IPS-15b (cell line): Measurements from ENCODE around the gene MYL4.

Source experiments
- H3K27me3 ChIP-seq: one replicate; pipeline ENCODE4 v1.6.1; 2013; ENCODE audit warnings: low read length; ENCODE audit not compliant: control insufficient read depth, insufficient read depth
- H3K36me3 ChIP-seq: one replicate; pipeline ENCODE4 v1.6.1; 2013; ENCODE audit warnings: low read length; ENCODE audit not compliant: control insufficient read depth, insufficient read depth
- H3K4me1 ChIP-seq: one replicate; pipeline ENCODE4 v1.6.1; 2013; ENCODE audit warnings: mild to moderate bottlenecking, low read length; ENCODE audit not compliant: control insufficient read depth, insufficient read depth
- H3K4me3 ChIP-seq: one replicate; pipeline ENCODE4 v1.5.1; 2013; ENCODE audit warnings: low read depth, low read length
- H3K9ac ChIP-seq: one replicate; pipeline ENCODE4 v1.6.1; 2013; ENCODE audit warnings: low read depth, mild to moderate bottlenecking, low read length
- H3K9me3 ChIP-seq: one replicate; pipeline ENCODE4 v1.6.1; 2013; ENCODE audit warnings: mild to moderate bottlenecking, low read length; ENCODE audit not compliant: control insufficient read depth, insufficient read depth

Gene MYL4

DNA sequence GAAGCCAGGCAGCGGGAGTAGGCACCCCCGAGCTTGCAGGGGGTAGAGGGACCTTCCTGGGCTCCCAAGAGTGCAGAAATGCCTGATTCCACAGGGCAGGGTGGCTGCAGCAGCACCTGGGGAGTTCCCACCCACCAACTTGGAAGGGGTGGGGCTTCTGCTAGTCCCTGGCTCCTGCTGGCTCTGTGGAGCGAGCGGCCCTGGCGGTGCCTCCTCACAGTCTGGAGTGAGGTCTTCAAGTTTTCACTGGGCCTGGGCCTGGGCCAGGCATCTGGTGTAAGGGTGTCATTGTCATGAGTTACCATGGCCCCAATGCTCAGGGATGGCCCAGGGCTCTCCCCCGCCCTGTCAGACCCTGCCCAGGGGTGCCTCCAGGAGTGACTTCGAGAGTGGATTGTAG, 28.7 kb downstream of the MYL4 start:
- no peaks in the 10 kb centered on the region for H3K36me3 ChIP-seq
- no peak overlapping the region for H3K9ac ChIP-seq
- H3K27me3 ChIP-seq: no peaks in the 10 kb centered on the region
- H3K4me3 ChIP-seq: no peak overlapping the region
- H3K9me3 ChIP-seq: no peaks in the 10 kb centered on the region
- no peaks in the 10 kb centered on the region for H3K4me1 ChIP-seq

DNA sequence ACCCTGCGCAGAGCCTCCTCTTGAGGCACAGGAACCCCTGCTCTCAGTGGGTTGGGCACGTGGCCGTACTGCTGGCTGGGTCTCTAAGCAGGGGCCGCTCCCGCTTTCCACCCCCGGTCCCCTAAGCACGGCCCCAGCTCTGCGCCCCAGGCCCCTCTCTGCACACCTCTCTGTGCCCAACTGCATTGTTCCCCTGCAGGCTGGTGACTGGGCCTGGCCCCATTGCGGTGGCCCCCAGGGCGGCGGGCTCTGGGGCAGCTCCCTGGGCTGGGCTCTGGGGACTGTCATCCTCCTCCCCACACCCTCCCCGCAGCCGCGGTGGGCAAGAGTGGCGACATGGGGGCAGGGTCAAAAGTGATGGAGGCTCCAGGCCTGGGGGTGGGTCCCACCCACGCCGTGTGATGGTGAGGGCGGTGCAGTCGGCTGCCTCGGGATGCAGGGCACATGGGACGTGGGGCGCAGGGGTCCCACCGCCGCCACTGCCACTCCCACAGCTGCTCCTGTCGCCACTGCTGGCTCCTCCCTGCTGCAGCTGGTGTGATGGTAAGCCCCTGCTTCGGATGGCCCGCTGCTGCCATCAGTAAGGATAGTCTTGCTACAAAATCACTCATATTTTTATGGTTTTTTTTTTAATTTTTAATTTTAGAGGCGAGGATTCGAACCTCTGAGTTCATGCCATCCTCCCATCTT, 29.3 kb downstream of the MYL4 start:
- H3K4me3 ChIP-seq: no peak overlapping the region
- H3K9ac ChIP-seq: no peak overlapping the region
- no peaks in the 10 kb centered on the region for H3K36me3 ChIP-seq
- no peaks in the 10 kb centered on the region for H3K4me1 ChIP-seq
- H3K9me3 ChIP-seq: no peaks in the 10 kb centered on the region
- H3K27me3 ChIP-seq: no peaks in the 10 kb centered on the region

DNA sequence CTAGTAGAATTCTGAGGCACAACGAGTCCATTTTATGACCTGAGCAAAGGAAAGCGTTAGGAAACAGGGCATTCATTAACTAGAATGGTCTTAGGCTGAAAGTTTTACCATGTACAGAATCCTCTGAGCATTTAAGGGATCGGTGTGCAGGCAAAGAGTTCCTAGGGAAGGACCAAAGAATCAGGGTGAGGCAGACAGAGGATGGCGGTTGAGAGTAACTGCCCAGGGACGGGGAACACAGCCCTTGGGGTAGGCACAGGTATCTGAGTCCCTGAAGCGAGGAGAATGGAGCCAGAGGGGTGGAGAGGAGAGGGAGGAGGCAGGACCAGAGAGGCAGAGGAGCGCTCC, 30.4 kb downstream of the MYL4 start:
- no peaks in the 10 kb centered on the region for H3K9me3 ChIP-seq
- H3K27me3 ChIP-seq: no peaks in the 10 kb centered on the region
- no peaks in the 10 kb centered on the region for H3K4me1 ChIP-seq
- H3K9ac ChIP-seq: no peak overlapping the region
- H3K36me3 ChIP-seq: no peaks in the 10 kb centered on the region
- no peak overlapping the region for H3K4me3 ChIP-seq

DNA sequence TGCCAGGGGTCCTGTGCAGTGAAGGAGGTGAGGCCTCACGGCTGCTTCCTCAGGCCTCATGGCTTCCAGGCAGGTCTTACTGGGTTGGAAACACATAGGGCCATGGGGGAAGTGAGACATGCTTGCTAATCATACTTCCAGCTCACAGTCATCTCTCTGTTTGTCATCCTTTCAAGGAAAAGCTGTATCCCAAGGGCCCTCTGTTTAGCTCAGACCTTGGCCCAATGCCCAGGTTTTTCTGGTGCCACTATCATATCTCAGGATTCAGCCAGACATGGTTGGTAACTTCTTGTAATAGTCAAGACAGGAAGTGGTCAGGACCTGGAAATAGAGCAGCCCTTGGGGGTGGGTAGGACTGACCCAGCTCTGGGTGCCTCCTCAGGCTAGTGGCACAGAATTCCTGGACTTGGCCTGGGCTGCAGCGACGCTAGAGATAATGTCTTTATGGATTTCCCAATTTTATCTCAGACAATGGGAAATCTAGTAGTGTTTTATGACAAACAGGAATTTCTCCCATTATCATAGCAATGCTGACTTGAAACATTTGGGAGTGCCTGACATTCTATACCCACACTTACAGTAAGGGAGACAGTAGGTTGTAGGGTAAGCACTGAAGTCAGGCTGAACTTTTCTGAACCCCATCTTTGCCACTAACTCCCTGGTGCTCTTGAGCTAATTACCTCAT, 31.0 kb downstream of the MYL4 start:
- Histone ChIP-seq H3K4me3 (no peak overlapping the region), H3K36me3 (no peaks in the 10 kb centered on the region), H3K27me3 (no peaks in the 10 kb centered on the region), H3K9me3 (no peaks in the 10 kb centered on the region), H3K4me1 (no peaks in the 10 kb centered on the region), H3K9ac (no peak overlapping the region)

DNA sequence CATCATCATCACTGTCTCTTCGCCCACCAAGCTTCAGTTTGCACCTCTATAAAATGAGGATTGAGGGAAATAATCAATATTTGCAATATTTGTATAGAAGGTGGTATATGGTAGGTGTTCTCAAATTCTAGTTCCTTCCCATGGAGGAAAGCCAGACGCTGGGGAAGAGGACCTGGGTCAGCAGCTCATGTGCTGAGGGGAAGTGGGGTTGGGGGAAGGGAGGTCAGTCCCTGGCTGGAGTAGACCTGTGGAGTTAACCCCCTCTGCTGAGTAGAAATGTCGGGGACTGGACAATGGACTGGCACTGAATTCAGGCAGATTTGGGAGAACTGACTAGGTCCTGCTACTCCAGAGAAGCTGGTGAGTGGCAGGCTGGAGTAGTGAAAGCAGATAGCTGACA, 31.7 kb downstream of the MYL4 start:
- Histone ChIP-seq H3K9ac (no peak overlapping the region), H3K9me3 (no peaks in the 10 kb centered on the region), H3K27me3 (no peaks in the 10 kb centered on the region), H3K4me3 (no peak overlapping the region), H3K36me3 (no peaks in the 10 kb centered on the region), H3K4me1 (no peaks in the 10 kb centered on the region)

DNA sequence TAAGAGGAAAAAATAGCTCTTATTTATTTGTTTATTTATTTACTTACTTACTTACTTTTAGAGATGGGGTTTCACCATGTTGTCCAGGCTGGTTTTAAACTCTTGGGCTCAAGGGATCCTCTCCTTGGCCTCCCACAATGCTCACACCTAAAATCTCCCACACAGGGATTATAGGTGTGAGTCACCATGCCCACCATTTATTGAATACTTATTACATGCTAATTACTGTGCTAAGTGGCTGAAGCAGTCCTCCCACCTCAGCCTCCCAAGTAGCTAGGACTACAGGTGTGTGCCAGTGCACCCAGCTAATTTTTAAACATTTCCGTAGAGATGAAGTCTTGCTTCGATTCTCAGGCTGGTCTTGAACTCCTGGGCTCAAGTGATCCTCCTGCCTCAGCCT, 33.5 kb downstream of the MYL4 start:
- Histone ChIP-seq H3K4me1 (no peaks in the 10 kb centered on the region), H3K9ac (no peak overlapping the region), H3K4me3 (no peak overlapping the region), H3K36me3 (no peaks in the 10 kb centered on the region), H3K27me3 (no peaks in the 10 kb centered on the region), H3K9me3 (no peaks in the 10 kb centered on the region)

DNA sequence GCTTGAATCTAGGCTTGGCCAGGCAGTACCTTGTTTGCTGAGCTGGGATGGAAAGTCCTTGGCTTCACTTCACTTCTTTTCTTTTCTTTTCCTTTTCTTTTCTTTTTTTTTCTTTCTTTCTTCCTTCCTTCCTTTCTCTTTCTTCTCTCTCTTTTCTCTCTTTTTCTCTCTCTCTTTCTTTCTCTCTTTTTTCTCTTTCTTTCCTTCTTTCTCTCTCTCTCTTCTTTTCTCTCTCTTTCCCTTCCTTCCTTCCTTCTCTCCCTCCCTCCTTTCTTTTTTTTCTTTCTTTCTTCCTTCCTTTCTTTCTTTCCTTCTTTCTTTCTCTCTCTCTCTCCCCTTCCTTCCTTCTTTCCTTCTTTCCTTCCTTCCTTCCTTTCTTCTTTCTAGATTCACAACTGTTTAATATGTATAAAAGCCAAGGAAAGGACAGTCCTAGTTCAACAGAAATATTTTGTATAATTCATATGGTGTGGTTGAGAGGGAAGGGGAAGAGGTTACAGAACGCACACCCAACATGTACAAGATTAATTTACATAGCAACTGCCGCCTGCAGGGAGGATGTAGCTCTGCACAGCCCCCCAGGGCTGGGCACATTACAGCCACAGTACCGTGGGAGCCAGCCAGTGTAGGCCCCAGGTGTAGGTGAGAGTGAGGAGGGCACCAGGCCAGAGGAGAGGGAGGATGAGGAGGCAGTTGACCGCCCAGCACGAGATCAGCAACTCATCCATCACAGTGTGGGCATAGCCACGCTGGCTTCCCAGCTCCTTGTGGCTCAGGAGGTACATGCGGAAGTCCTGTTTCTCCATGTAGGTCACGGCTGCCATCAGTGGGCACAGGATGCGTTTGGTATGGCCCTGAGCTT, 34.8 kb downstream of the MYL4 start:
- Histone ChIP-seq H3K9ac (no peak overlapping the region), H3K4me3 (no peak overlapping the region)

DNA sequence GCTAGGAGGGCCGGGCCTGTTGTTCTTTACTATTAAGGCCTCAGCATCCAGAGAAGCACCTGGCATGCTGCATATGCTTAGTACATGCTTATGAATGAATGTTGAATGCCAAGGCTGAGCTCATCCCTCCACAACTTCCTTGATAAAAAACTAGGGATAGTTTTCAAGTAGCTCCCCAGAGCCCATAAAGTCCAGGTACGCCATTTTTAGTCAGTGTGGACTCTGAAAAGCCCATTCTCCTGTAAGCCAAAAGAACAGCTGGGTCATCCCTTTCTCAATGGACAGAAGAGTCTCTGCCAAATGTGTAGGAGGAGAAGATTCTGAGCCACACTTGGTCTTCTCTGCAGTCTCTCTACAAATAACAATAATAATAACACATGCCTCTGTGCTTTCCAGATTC, 35.5 kb downstream of the MYL4 start:
- H3K9ac ChIP-seq: no peak overlapping the region
- no peaks in the 10 kb centered on the region for H3K4me1 ChIP-seq
- no peaks in the 10 kb centered on the region for H3K9me3 ChIP-seq
- no peaks in the 10 kb centered on the region for H3K36me3 ChIP-seq
- no peak overlapping the region for H3K4me3 ChIP-seq
- H3K27me3 ChIP-seq: no peaks in the 10 kb centered on the region

More for the DNA sequence above, 34.8 kb downstream of the MYL4 start:
- H3K9me3 ChIP-seq: no peaks in the 10 kb centered on the region
- H3K27me3 ChIP-seq: no peaks in the 10 kb centered on the region
- no peaks in the 10 kb centered on the region for H3K36me3 ChIP-seq
- H3K4me1 ChIP-seq: no peaks in the 10 kb centered on the region

DNA sequence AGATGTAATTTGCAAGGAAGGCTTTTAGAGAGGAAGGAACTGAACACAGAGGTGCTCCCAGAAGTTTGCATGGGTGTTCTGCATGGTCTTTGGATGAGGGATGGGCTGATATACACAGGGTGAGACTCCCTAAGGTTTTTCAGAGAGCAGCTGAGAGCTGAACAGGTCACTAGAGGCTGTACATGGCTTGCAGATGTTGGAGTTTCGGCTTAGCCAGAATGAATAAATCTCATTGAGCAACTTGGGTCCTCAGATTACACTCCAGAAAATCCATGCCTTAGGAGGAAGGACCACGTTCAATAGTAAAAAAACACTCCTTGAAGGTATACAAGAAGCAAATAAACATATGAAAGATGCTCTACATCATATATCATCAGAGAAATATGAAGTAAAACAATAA, 37.0 kb downstream of the MYL4 start:
- Histone ChIP-seq H3K9ac (no peak overlapping the region), H3K4me3 (no peak overlapping the region), H3K9me3 (no peaks in the 10 kb centered on the region), H3K4me1 (no peaks in the 10 kb centered on the region), H3K36me3 (no peaks in the 10 kb centered on the region), H3K27me3 (no peaks in the 10 kb centered on the region)

DNA sequence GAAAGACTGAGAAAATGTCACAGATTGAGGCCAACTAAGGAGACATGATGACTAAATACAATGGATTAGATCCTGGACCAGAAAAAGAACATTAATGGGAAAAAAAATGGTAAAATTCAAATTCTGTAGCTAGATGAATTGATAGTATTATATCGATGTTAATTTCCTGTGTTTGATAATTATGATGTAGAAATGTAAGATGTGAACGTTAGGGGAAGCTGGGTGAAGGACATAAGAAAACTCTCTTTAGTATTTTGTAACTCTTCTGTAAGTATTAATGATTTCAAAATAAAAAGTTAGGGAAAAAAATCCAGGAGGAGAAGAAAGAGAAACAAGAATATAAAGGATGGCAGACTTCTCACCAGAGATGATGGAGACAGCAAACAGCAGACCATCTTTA, 41.7 kb downstream of the MYL4 start:
- H3K36me3 ChIP-seq: no peaks in the 10 kb centered on the region
- H3K9me3 ChIP-seq: no peaks in the 10 kb centered on the region
- H3K9ac ChIP-seq: no peak overlapping the region
- H3K4me1 ChIP-seq: no peaks in the 10 kb centered on the region
- peaks cover 33% of the 10 kb centered on the region for H3K27me3 ChIP-seq
- no peak overlapping the region for H3K4me3 ChIP-seq

DNA sequence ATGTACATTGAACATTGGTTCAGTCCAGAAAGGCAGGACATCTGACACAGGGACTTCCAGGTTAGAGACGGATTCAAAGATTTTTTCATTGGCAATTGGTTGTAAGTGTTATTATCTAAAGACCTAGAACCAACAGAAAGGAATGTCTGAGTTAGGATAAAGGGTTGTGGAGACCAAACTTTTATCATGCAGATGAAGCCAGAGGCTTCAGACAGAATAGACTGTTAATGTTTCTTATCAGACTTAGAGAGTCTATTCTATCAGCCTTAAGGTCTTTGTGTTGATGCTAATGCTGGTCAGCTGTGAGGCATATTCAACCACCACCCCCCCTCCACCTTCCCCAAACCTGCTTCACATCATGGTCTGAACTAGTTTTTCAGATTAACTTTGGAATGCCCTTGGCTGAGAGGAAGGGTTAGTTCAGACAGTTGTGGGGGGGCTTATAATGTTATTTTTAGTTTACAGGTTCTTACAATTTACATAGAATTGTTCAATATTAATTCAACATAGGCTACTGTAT, 42.3 kb downstream of the MYL4 start:
- Histone ChIP-seq H3K4me1 (no peaks in the 10 kb centered on the region), H3K27me3 (peaks cover 39% of the 10 kb centered on the region), H3K36me3 (no peaks in the 10 kb centered on the region), H3K9me3 (no peaks in the 10 kb centered on the region), H3K4me3 (no peak overlapping the region), H3K9ac (no peak overlapping the region)
